T-cell (primary cell): ENCODE results near the gene ABCC1. TPM values are rescaled to one million over a fixed set of nuclear protein-coding genes. Genes with fewer than 3 reads are reported as not detected.
A peak's percentile ranks its signal among the peaks of the same experiment; 100 is the strongest.

Experiments used
- ATAC-seq, 4 experiments: fragments of 200-7000 bp in 3 of 4; fragments of 150-1000 bp in 1 of 4; cut with Tn5 transposase; replicated peaks in 1 of 4; 1 replicate in 3 of 4; 2 replicates in 1 of 4; pipeline ENCODE4 v1.10.0; 2021; ENCODE audit warnings: moderate library complexity in 3 of 4, mild to moderate bottlenecking in 2 of 4, moderate number of reproducible peaks in 1 of 4
- CTCF ChIA-PET, 2 donors: fragments of 300-600 bp; sonication (Branson Sonifier 250); formaldehyde crosslinking; loops; one replicate each; lab custom pipeline; 2022; ENCODE audit warnings: antibody characterized with exemption in 2 of 2; lab: Charles Lee
- POLR2A ChIA-PET, 2 donors: fragments of 300-600 bp; sonication (Branson Sonifier 250); formaldehyde crosslinking; loops; one replicate each; lab custom pipeline; 2022; ENCODE audit warnings: antibody characterized with exemption in 2 of 2; lab: Charles Lee
- DNase-seq, 35 experiments: peaks; one replicate each; pipeline versions ENCODE4 v3.0.0 to v3.0.0-alpha.2; 2013 to 2023
- H3K27ac ChIP-seq: one replicate; pipeline ENCODE4 v1.5.1; 2013; ENCODE audit warnings: low read length
- H3K27me3 ChIP-seq, 2 experiments: replicated peaks in 1 of 2; 1 replicate in 1 of 2; 2 replicates in 1 of 2; pipeline versions ENCODE4 v1.6.1 to v1.7.0; 2013; ENCODE audit warnings: low read length in 1 of 2, mixed read lengths in 1 of 2; ENCODE audit not compliant: control insufficient read depth in 2 of 2, insufficient read depth in 2 of 2; ENCODE audit errors: extremely low read depth in 1 of 2
- H3K36me3 ChIP-seq, 2 donors: 1 replicate in 1 of 2; 2 replicates in 1 of 2; pipeline versions ENCODE4 v1.6.1 to v1.7.0; 2013; ENCODE audit warnings: low read length in 1 of 2; ENCODE audit not compliant: control insufficient read depth in 2 of 2, insufficient read depth in 1 of 2; ENCODE audit errors: extremely low read depth in 1 of 2
- H3K4me1 ChIP-seq, 2 experiments: 1 replicate in 1 of 2; 2 replicates in 1 of 2; pipeline versions ENCODE4 v1.6.1 to v1.7.0; 2013; ENCODE audit warnings: low read length in 2 of 2, mixed read lengths in 1 of 2; ENCODE audit not compliant: insufficient read depth in 2 of 2, control insufficient read depth in 1 of 2; ENCODE audit errors: extremely low read depth in 1 of 2
- H3K4me3 ChIP-seq, 2 donors: 1 replicate in 1 of 2; 2 replicates in 1 of 2; pipeline versions ENCODE4 v1.5.1 to v1.7.0; 2013; ENCODE audit warnings: mild to moderate bottlenecking in 2 of 2, low read length in 1 of 2, moderate library complexity in 1 of 2; ENCODE audit not compliant: control insufficient read depth in 1 of 2; ENCODE audit errors: extremely low read depth in 1 of 2
- H3K9me3 ChIP-seq: 2 replicates; pipeline ENCODE4 v1.7.0; 2013
- H3K27ac Mint-ChIP-seq, 2 donors: one replicate each; pipeline ENCODE4 v1.8.0; 2020 to 2021; ENCODE audit warnings: mild to moderate bottlenecking in 2 of 2, mixed read lengths in 2 of 2
- H3K27me3 Mint-ChIP-seq, 2 donors: one replicate each; pipeline ENCODE4 v1.8.0; 2021 to 2022; ENCODE audit warnings: mixed read lengths in 2 of 2
- H3K36me3 Mint-ChIP-seq: one replicate; pipeline ENCODE4 v1.8.0; 2021; ENCODE audit warnings: mixed read lengths
- H3K4me1 Mint-ChIP-seq, 3 donors: one replicate each; pipeline ENCODE4 v1.8.0; 2020 to 2022; ENCODE audit warnings: mixed read lengths in 3 of 3, mild to moderate bottlenecking in 1 of 3
- H3K4me3 Mint-ChIP-seq, 3 donors: one replicate each; pipeline ENCODE4 v1.8.0; 2020 to 2022; ENCODE audit warnings: mild to moderate bottlenecking in 3 of 3, mixed read lengths in 3 of 3, moderate library complexity in 3 of 3
- H3K9me3 Mint-ChIP-seq, 3 donors: one replicate each; pipeline ENCODE4 v1.8.0; 2020 to 2022; ENCODE audit warnings: mixed read lengths in 3 of 3
- WGBS: methylation state at CpG from one replicate; pipeline ENCODE4 v1.1.5; 2013; ENCODE audit warnings: missing lambda C conversion rate; ENCODE audit not compliant: insufficient coverage; 5-methylcytosine and 5-hydroxymethylcytosine counted together
- total RNA-seq, 35 experiments: library from RNA in 6 of 35; stranded (reverse) in 6 of 35; fragments of 120-200 nt in 1 of 35; gene quantifications; one replicate each; pipeline versions ENCODE4 v1.2.1 to v1.2.4 and lab custom pipeline; 2013 to 2026

ABCC1 gene
- total RNA-seq, 5 donors from 2014 or later (not counting 1 experiment from before 2014, with no cell fraction given): 59.4 to 68.1 (median 63.0) TPM

DNA sequence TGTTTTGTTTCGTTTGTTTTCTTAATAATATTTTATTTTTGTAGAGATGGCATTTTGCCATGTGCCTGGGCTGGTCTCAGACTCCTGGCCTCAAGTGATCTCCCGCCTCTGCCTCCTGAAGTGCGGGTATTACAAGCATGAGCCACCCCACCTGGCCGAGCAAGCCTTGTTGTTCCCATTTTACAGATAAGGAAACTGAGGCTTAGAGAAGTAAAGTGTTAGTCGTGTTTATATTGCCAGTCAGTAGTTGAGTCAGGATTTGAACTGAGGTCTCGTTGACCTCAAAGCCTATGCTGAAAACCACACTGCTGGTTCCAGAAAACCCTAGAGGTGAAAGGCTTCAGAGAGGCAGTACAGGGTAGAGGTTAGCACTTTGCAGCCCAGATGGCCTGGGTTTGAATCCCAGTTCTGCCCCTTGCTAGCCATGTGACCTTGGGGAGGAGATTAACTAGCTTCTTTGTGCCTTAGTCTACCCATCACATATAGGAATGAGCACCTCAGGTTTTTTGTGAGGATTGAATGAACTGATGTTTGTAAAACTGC is 171.8 kb downstream of the ABCC1 start:
- H3K27ac Mint-ChIP-seq: no peak overlapping the region
- peaks cover 89% of the 10 kb centered on the region for H3K36me3 Mint-ChIP-seq

GRCh38 chr16:16122264-16122663 is 172.8 kb downstream of the ABCC1 start:
- WGBS: 98% methylated on average over 6 of the region's 12 CpGs
- Mint-ChIP-seq H3K27ac (no peak overlapping the region), H3K4me1 (peaks cover 0 to 6% (median 0%) of the 10 kb centered on the region in 3 donors), H3K36me3 (peaks cover 81% of the 10 kb centered on the region), H3K27me3 (no peaks in the 10 kb centered on the region), H3K9me3 (peaks cover 3 to 19% (median 17%) of the 10 kb centered on the region in 3 donors), H3K4me3 (no peak overlapping the region)
- POLR2A ChIA-PET: no interaction called here
- peaks cover 22 to 50% of the 10 kb centered on the region in 2 donors for H3K36me3 ChIP-seq
- no peaks in the 10 kb centered on the region for H3K27me3 ChIP-seq
- H3K4me3 ChIP-seq: no peak overlapping the region
- peaks cover 2% of the 10 kb centered on the region for H3K9me3 ChIP-seq
- ATAC-seq (no peak), DNase-seq (no peak)
- CTCF ChIA-PET: interaction anchor here (0.6 to 0.7 kb wide), 2 partner anchors 192 to 480 kb away, joined by 5 to 9 read pairs; no protein-coding TSS in a partner anchor
- peaks cover 0 to 26% of the 10 kb centered on the region in 2 experiments for H3K4me1 ChIP-seq
- H3K27ac ChIP-seq: no peak overlapping the region

More for the DNA sequence above, 171.8 kb downstream of the ABCC1 start:
- DNase-seq: no peak
- no peak overlapping the region for H3K27ac ChIP-seq
- 83% methylated on average over 4 of the region's 6 CpGs for WGBS
- H3K9me3 ChIP-seq: peaks cover 2% of the 10 kb centered on the region
- Mint-ChIP-seq H3K4me3 (no peak overlapping the region), H3K9me3 (peaks cover 3 to 19% (median 17%) of the 10 kb centered on the region in 3 donors), H3K4me1 (peaks cover 0 to 6% (median 0%) of the 10 kb centered on the region in 3 donors), H3K27me3 (no peaks in the 10 kb centered on the region)
- peaks cover 29 to 59% of the 10 kb centered on the region in 2 donors for H3K36me3 ChIP-seq
- ChIA-PET CTCF (no interaction called here), POLR2A (no interaction called here)
- no peak overlapping the region for H3K4me3 ChIP-seq
- no peak for ATAC-seq
- peaks cover 0 to 26% of the 10 kb centered on the region in 2 experiments for H3K4me1 ChIP-seq
- H3K27me3 ChIP-seq: no peaks in the 10 kb centered on the region

DNA sequence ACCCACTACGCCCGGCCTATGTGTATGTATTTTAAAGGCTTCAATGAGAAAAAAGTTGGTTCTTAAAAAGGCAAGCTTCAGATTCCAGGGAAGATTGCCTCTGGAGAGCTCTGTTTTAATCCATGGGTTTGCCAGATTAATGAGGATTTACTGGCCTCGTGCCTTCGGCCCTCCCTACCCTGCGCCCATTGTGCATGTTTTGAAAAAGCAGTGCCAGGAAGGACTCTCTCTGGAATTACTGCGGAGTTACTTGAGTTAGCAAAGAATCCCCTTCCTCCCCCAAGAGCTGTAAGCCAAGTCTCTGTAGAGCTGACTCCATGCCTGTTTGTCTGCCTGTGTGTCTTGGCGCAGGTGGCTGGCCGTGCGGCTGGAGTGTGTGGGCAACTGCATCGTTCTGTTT is 175.0 kb downstream of the ABCC1 start:
- H3K4me1 ChIP-seq: peaks cover 0 to 21% of the 10 kb centered on the region in 2 experiments
- Mint-ChIP-seq H3K36me3 (peaks cover 64% of the 10 kb centered on the region), H3K4me1 (peaks cover 2 to 6% (median 2%) of the 10 kb centered on the region in 3 donors), H3K4me3 (no peak overlapping the region), H3K27me3 (no peaks in the 10 kb centered on the region), H3K27ac (no peak overlapping the region), H3K9me3 (peaks cover 0 to 10% (median 10%) of the 10 kb centered on the region in 3 donors)
- H3K27me3 ChIP-seq: no peaks in the 10 kb centered on the region
- H3K4me3 ChIP-seq: peak overlapping the region in 1 of 2 donors; percentile 10
- no peak overlapping the region for H3K27ac ChIP-seq
- ChIA-PET POLR2A (no interaction called here), CTCF (interaction anchor here (0.6 to 0.7 kb wide), 3 partner anchors 26 to 366 kb away, joined by 3 to 9 read pairs (median 3); no protein-coding TSS in a partner anchor)
- no peak for DNase-seq
- H3K36me3 ChIP-seq: peaks cover 12 to 45% of the 10 kb centered on the region in 2 donors
- no peak for ATAC-seq
- no peaks in the 10 kb centered on the region for H3K9me3 ChIP-seq
- WGBS: 99% methylated on average over 8 of the region's 10 CpGs

DNA sequence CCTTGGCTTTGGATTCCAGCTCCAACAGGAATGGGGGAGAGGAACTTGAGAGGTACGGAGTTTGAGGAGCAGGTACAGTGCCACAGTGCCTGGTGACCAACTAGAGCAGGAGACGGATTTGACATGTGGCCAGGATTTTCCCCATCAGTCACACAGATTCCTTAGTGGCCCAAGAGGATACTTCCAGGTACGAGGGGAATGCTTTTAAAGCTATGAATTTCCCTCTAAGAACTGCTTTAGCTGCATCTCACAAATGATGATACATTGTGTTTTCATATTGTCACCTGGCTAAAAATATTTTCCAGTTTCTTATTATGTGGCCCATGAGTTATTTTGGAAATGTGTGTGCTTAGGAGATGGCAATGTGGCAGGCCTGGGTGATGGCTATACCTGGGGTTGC is 175.6 kb downstream of the ABCC1 start:
- H3K36me3 ChIP-seq: peaks cover 12 to 49% of the 10 kb centered on the region in 2 donors

DNA sequence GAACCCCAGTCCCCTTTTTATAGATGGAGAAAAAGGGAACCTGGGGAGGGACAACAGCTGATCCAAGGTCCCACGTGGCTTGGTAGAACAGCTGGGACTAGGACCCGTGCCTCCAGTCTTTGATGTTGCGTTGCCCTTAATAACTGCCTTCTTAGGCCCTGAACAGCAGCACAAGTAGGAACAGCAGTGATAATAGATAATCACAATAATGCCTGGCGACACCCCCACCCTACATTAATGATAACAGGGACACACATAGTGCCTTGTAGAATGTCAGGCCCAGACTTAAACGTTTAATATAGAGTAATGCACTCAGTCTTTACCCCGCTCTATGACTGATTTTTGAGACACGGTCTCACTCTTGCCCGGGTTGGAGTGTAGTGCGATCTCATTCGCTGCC is 177.5 kb downstream of the ABCC1 start:
- peak overlapping the region in 1 of 2 donors; percentile 52 for H3K27ac Mint-ChIP-seq
- Histone ChIP-seq H3K4me1 (no peaks in the 10 kb centered on the region), H3K9me3 (no peaks in the 10 kb centered on the region), H3K27me3 (no peaks in the 10 kb centered on the region), H3K36me3 (peaks cover 10 to 60% of the 10 kb centered on the region in 2 donors), H3K27ac (no peak overlapping the region), H3K4me3 (no peak overlapping the region)
- no peaks in the 10 kb centered on the region for H3K27me3 Mint-ChIP-seq
- ChIA-PET CTCF (interaction anchor here in 1 of 2 donors (1.9 kb wide), 1 partner anchor 361 kb away, joined by 11 read pairs; no protein-coding TSS in a partner anchor), POLR2A (no interaction called here)
- no peak for DNase-seq
- 94% methylated on average over 5 of the region's 10 CpGs for WGBS
- ATAC-seq: no peak
- H3K4me1 Mint-ChIP-seq: peaks cover 0 to 2% (median 2%) of the 10 kb centered on the region in 3 donors
- no peak overlapping the region for H3K4me3 Mint-ChIP-seq
- peaks cover 0 to 10% (median 10%) of the 10 kb centered on the region in 3 donors for H3K9me3 Mint-ChIP-seq
- peaks cover 50% of the 10 kb centered on the region for H3K36me3 Mint-ChIP-seq

More for the DNA sequence above, 175.6 kb downstream of the ABCC1 start:
- Histone ChIP-seq H3K4me3 (peak overlapping the region in 1 of 2 donors; percentile 10), H3K4me1 (peaks cover 0 to 16% of the 10 kb centered on the region in 2 experiments), H3K27ac (no peak overlapping the region), H3K27me3 (no peaks in the 10 kb centered on the region), H3K9me3 (no peaks in the 10 kb centered on the region)
- ChIA-PET CTCF (interaction anchor here (0.6 to 0.7 kb wide), 3 partner anchors 26 to 366 kb away, joined by 3 to 5 read pairs (median 3); no protein-coding TSS in a partner anchor), POLR2A (no interaction called here)
- no peak for DNase-seq
- Mint-ChIP-seq H3K27me3 (no peaks in the 10 kb centered on the region), H3K27ac (no peak overlapping the region), H3K4me3 (no peak overlapping the region), H3K36me3 (peaks cover 60% of the 10 kb centered on the region), H3K4me1 (peaks cover 2 to 6% (median 2%) of the 10 kb centered on the region in 3 donors), H3K9me3 (peaks cover 0 to 10% (median 10%) of the 10 kb centered on the region in 3 donors)
- 100% methylated on average over 1 of the region's 3 CpGs for WGBS
- ATAC-seq: no peak

- DNase-seq (peak; percentile 23 to 78 (median 57)), ATAC-seq (peak; percentile 73 to 85 (median 82))
- Mint-ChIP-seq H3K27me3 (no peaks in the 10 kb centered on the region), H3K36me3 (peaks cover 49% of the 10 kb centered on the region), H3K4me3 (no peak overlapping the region), H3K9me3 (peaks cover 0 to 10% (median 10%) of the 10 kb centered on the region in 3 donors), H3K27ac (peak overlapping the region in 1 of 2 donors; percentile 16), H3K4me1 (peaks cover 0 to 2% (median 2%) of the 10 kb centered on the region in 3 donors)
- WGBS: 79% methylated on average over 2 of the region's 11 CpGs
- no peak overlapping the region for H3K4me3 ChIP-seq
- no peaks in the 10 kb centered on the region for H3K27me3 ChIP-seq
- no peaks in the 10 kb centered on the region for H3K4me1 ChIP-seq
- H3K36me3 ChIP-seq: peaks cover 10 to 56% of the 10 kb centered on the region in 2 donors
- POLR2A ChIA-PET: no interaction called here
- H3K9me3 ChIP-seq: no peaks in the 10 kb centered on the region
- H3K27ac ChIP-seq: no peak overlapping the region
- CTCF ChIA-PET: interaction anchor here (0.5 to 1.9 kb wide), 11 partner anchors 18 to 749 kb away, joined by 3 to 11 read pairs (median 7); partner anchors contain the start of gene CEP20 (in 1 of the 2)
Observed at GRCh38 chr16:16127469-16128116, 178.2 kb downstream of the ABCC1 start.
